ENCODE data around the gene FLACC1. TPM values are rescaled to one million over a fixed set of nuclear protein-coding genes. Genes with fewer than 3 reads are reported as not detected.
"Not testable (repeated sequence)": the region's sequence is repeated elsewhere in the genome, so short reads cannot be mapped to it uniquely, and the experiment has no call there.

The FLACC1 gene
- total RNA-seq, 1 experiment from 2014 or later, result 1.1 TPM

GRCh38 chr2:201298462-201299052 is 58.6 kb downstream of the FLACC1 start:
- no peak overlapping the region for H3K27ac Mint-ChIP-seq (ENCODE audit: low read depth, unreplicated experiment)
- H3K4me1 Mint-ChIP-seq (ENCODE audit: insufficient read depth, unreplicated experiment), result no peaks in the 10 kb centered on the region
- no peaks in the 10 kb centered on the region for H3K36me3 Mint-ChIP-seq (ENCODE audit: insufficient read depth, unreplicated experiment)
- H3K4me3 Mint-ChIP-seq (ENCODE audit: unreplicated experiment), result no peak overlapping the region
- POLR2A ChIA-PET, result interaction anchor here (0.5 to 1.5 kb wide), 5 partner anchors 10 to 1698 kb away, joined by 3 to 4 read pairs (median 3); partner anchors contain the start of genes CASP8 and TMEM237
- DNase-seq (ENCODE audit: unreplicated experiment), result peak; percentile 12
- no peaks in the 10 kb centered on the region for H3K27me3 Mint-ChIP-seq (ENCODE audit: insufficient read depth, unreplicated experiment)
- CTCF ChIA-PET, result interaction anchor here (0.8 to 0.9 kb wide), 2 partner anchors 13 to 66 kb away, joined by 3 read pairs; no protein-coding TSS in a partner anchor
- BruUV-seq (replicated peaks), result no TSS peak
- intact Hi-C loops (cut with micrococcal nuclease), result no loop called here
- no peak for TF ChIP-seq CTCF (IDR thresholded peaks at IDR 0.05; ENCODE audit: unreplicated experiment)
- H3K9me3 Mint-ChIP-seq (ENCODE audit: unreplicated experiment), result peaks cover 19% of the 10 kb centered on the region

- H3K27ac Mint-ChIP-seq (ENCODE audit: low read depth, unreplicated experiment); H3K4me1 Mint-ChIP-seq (ENCODE audit: insufficient read depth, unreplicated experiment); intact Hi-C loops (cut with micrococcal nuclease); DNase-seq (ENCODE audit: unreplicated experiment); H3K4me3 Mint-ChIP-seq (ENCODE audit: unreplicated experiment); H3K27me3 Mint-ChIP-seq (ENCODE audit: insufficient read depth, unreplicated experiment); CTCF ChIA-PET; BruUV-seq (replicated peaks); POLR2A ChIA-PET: not testable (repeated sequence)
- Mint-ChIP-seq H3K36me3 (ENCODE audit: insufficient read depth, unreplicated experiment) (peaks cover 47% of the 10 kb centered on the region), H3K9me3 (ENCODE audit: unreplicated experiment) (peaks cover 20% of the 10 kb centered on the region)
Observed at GRCh38 chr2:201290457-201291148, 66.5 kb downstream of the FLACC1 start.

- H3K27ac Mint-ChIP-seq (ENCODE audit: low read depth, unreplicated experiment), result no peak overlapping the region
- no peaks in the 10 kb centered on the region for H3K27me3 Mint-ChIP-seq (ENCODE audit: insufficient read depth, unreplicated experiment)
- no peak for DNase-seq (ENCODE audit: unreplicated experiment)
- TF ChIP-seq CTCF (IDR thresholded peaks at IDR 0.05; ENCODE audit: unreplicated experiment), result no peak
- BruUV-seq (replicated peaks), result no TSS peak
- ChIA-PET CTCF (interaction anchor here (0.6 to 1.1 kb wide), 5 partner anchors 9 to 434 kb away, joined by 3 read pairs; no protein-coding TSS in a partner anchor), POLR2A (interaction anchor here (0.6 kb wide), 1 partner anchor 98 kb away, joined by 3 read pairs; no protein-coding TSS in a partner anchor)
- peaks cover 55% of the 10 kb centered on the region for H3K36me3 Mint-ChIP-seq (ENCODE audit: insufficient read depth, unreplicated experiment)
- no peaks in the 10 kb centered on the region for H3K4me1 Mint-ChIP-seq (ENCODE audit: insufficient read depth, unreplicated experiment)
- intact Hi-C loops (cut with micrococcal nuclease), result no loop called here
- peaks cover 8% of the 10 kb centered on the region for H3K9me3 Mint-ChIP-seq (ENCODE audit: unreplicated experiment)
- H3K4me3 Mint-ChIP-seq (ENCODE audit: unreplicated experiment), result no peak overlapping the region
Observed at GRCh38 chr2:201285499-201285898, 71.6 kb downstream of the FLACC1 start.

- intact Hi-C loops (cut with micrococcal nuclease), result no loop called here
- H3K36me3 Mint-ChIP-seq (ENCODE audit: insufficient read depth, unreplicated experiment), result peaks cover 61% of the 10 kb centered on the region
- H3K27me3 Mint-ChIP-seq (ENCODE audit: insufficient read depth, unreplicated experiment), result no peaks in the 10 kb centered on the region
- BruUV-seq (replicated peaks), result no TSS peak
- no peak for DNase-seq (ENCODE audit: unreplicated experiment)
- TF ChIP-seq CTCF (IDR thresholded peaks at IDR 0.05; ENCODE audit: unreplicated experiment), result no peak
- H3K27ac Mint-ChIP-seq (ENCODE audit: low read depth, unreplicated experiment), result no peak overlapping the region
- H3K9me3 Mint-ChIP-seq (ENCODE audit: unreplicated experiment), result peaks cover under 1% of the 10 kb centered on the region
- H3K4me1 Mint-ChIP-seq (ENCODE audit: insufficient read depth, unreplicated experiment), result no peaks in the 10 kb centered on the region
- H3K4me3 Mint-ChIP-seq (ENCODE audit: unreplicated experiment), result no peak overlapping the region
- CTCF ChIA-PET, result no interaction called here
- POLR2A ChIA-PET, result interaction anchor here (0.8 kb wide), 1 partner anchor 23 kb away, joined by 5 read pairs; no protein-coding TSS in a partner anchor
Observed at GRCh38 chr2:201280191-201281040, 76.7 kb downstream of the FLACC1 start.

All from MCF 10A (cell line).